KOPT-K1 (cell line): ENCODE data around the gene CDH4.
"Not testable (repeated sequence)": the region's sequence is repeated elsewhere in the genome, so short reads cannot be mapped to it uniquely, and the experiment has no call there.

Source experiments
- H3K27ac ChIP-seq: fragments of 200-600 bp; sonication (generic); 2 replicates; pipeline ENCODE4 v1.5.1; 2016; ENCODE audit warnings: antibody characterized with exemption, mild to moderate bottlenecking, low read depth, low read length; ENCODE audit not compliant: poor library complexity, severe bottlenecking
- H3K36me3 ChIP-seq: fragments of 200-600 bp; sonication (generic); 2 replicates; pipeline ENCODE4 v1.5.1; 2017; ENCODE audit warnings: antibody characterized with exemption, mild to moderate bottlenecking, low read length, moderate library complexity; ENCODE audit not compliant: insufficient read depth
- H3K9me3 ChIP-seq: fragments of 200-600 bp; sonication (generic); 2 replicates; pipeline ENCODE4 v1.5.1; 2017; ENCODE audit warnings: antibody characterized with exemption, low read length, mild to moderate bottlenecking; ENCODE audit not compliant: insufficient read depth, poor library complexity, severe bottlenecking

The CDH4 gene

DNA sequence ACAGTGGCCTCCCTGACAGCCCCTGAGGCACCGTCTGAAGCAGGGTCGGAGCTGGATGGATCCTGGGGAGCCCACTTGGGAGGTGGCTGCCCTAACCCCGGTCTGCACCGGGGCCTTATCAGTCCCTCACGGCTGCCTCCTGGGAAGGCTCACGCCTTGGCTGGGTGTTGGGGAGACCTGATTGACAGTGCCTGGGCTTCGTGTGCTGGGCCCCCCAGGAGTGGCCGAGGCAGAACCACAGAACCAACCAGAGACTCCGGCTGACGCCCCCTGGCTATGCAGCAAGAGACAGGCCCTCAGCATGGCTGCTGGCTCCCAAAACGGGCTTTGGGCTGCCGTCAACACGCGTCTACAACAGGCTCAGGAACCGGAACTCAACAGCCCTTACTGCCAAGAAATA is 594.0 kb downstream of the CDH4 start:
- Histone ChIP-seq H3K36me3 (no peaks in the 10 kb centered on the region), H3K9me3 (no peaks in the 10 kb centered on the region), H3K27ac (no peak overlapping the region)

DNA sequence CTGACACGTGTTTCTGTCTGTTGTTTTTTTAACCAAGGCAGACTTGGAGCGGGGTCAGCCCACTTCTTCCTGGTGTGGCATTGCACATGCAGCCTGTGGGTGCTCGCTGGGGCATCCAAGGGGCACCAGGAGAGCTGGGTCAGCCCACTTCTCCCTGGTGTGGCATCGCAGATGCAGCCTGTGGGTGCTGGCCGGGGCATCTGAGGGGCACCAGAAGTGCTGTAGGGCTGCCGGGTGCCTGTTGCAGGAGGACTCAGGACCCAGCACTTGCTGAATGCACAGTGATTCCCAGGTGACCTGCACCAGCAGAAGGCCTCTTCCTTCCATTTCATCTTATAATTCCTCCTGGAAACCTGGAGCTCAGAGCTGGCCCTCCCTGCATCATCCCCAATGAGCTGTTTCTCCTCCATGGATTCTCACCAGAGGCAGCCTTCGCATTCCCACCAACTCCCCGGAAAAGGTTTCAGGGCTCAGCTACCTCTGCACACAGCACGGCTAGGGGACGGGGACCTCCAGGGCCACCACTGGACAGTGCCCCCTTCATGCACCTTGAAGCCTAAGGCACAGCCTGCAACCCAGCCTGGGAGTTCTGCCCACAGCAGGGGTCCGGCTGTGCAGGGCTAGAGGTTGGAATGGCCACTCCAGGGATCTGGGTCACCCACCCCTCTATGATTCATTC is 594.8 kb downstream of the CDH4 start:
- Histone ChIP-seq H3K9me3 (no peaks in the 10 kb centered on the region), H3K36me3 (no peaks in the 10 kb centered on the region), H3K27ac (no peak overlapping the region)

GRCh38 chr20:61847420-61847748 is 595.3 kb downstream of the CDH4 start:
- Histone ChIP-seq H3K36me3 (no peaks in the 10 kb centered on the region), H3K27ac (no peak overlapping the region), H3K9me3 (no peaks in the 10 kb centered on the region)

GRCh38 chr20:61847986-61848385 is 595.9 kb downstream of the CDH4 start:
- H3K27ac ChIP-seq = no peak overlapping the region

GRCh38 chr20:61848851-61849250 is 596.8 kb downstream of the CDH4 start:
- Histone ChIP-seq H3K27ac (no peak overlapping the region), H3K9me3 (no peaks in the 10 kb centered on the region), H3K36me3 (no peaks in the 10 kb centered on the region)

More at GRCh38 chr20:61847986-61848385, 595.9 kb downstream of the CDH4 start:
- Histone ChIP-seq H3K36me3 (no peaks in the 10 kb centered on the region), H3K9me3 (no peaks in the 10 kb centered on the region)

DNA sequence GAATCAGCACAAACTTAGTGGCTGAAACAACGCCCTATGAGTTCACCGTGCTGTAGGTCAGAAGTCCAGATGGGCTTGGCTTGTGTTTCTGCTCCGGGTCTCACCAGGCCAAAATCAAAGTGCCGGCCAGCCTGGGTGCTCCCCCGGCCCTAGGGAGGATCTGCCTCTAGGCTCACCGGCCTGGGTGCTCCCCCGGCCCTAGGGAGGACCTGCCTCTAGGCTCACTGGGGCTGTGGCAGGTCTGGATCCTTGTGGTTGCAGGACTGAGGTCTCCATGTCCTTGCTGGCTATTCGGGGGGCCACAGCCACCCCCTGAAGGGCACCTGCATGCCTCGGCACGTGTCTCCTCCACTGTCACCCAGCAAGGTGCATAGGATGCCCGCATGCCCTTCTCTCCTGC is 597.3 kb downstream of the CDH4 start:
- no peak overlapping the region for H3K27ac ChIP-seq

DNA sequence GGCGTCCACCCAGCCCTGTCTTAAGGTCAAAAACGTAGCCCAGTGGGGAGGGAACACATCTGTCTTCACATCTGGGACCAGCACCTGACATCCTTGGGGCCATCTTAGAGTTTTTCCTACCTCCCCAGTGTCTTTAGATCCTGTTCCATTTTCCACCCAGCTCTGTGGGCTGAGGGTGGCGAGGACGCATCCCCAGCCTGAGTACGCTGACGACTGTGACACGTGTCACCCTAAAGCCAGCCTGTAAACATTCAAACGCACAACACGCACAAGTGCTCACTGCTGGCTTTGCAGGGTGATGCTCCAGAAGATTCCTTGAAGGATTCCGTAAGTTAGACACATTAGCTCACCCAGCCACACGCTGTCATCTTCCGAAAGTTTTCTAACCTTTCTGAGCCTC is 597.8 kb downstream of the CDH4 start:
- H3K36me3 ChIP-seq = no peaks in the 10 kb centered on the region
- H3K9me3 ChIP-seq = no peaks in the 10 kb centered on the region
- H3K27ac ChIP-seq = no peak overlapping the region

More for the DNA sequence above, 597.3 kb downstream of the CDH4 start:
- Histone ChIP-seq H3K9me3 (no peaks in the 10 kb centered on the region), H3K36me3 (no peaks in the 10 kb centered on the region)

GRCh38 chr20:61850457-61850856 is 598.4 kb downstream of the CDH4 start:
- Histone ChIP-seq H3K36me3 (no peaks in the 10 kb centered on the region), H3K9me3 (no peaks in the 10 kb centered on the region), H3K27ac (no peak overlapping the region)

GRCh38 chr20:61850926-61851900 is 599.2 kb downstream of the CDH4 start:
- Histone ChIP-seq H3K27ac (no peak overlapping the region), H3K36me3 (no peaks in the 10 kb centered on the region)

GRCh38 chr20:61852268-61853072 is 600.4 kb downstream of the CDH4 start:
- no peak overlapping the region for H3K27ac ChIP-seq
- H3K36me3 ChIP-seq = no peaks in the 10 kb centered on the region
- H3K9me3 ChIP-seq = no peaks in the 10 kb centered on the region

More at GRCh38 chr20:61850926-61851900, 599.2 kb downstream of the CDH4 start:
- H3K9me3 ChIP-seq = no peaks in the 10 kb centered on the region

DNA sequence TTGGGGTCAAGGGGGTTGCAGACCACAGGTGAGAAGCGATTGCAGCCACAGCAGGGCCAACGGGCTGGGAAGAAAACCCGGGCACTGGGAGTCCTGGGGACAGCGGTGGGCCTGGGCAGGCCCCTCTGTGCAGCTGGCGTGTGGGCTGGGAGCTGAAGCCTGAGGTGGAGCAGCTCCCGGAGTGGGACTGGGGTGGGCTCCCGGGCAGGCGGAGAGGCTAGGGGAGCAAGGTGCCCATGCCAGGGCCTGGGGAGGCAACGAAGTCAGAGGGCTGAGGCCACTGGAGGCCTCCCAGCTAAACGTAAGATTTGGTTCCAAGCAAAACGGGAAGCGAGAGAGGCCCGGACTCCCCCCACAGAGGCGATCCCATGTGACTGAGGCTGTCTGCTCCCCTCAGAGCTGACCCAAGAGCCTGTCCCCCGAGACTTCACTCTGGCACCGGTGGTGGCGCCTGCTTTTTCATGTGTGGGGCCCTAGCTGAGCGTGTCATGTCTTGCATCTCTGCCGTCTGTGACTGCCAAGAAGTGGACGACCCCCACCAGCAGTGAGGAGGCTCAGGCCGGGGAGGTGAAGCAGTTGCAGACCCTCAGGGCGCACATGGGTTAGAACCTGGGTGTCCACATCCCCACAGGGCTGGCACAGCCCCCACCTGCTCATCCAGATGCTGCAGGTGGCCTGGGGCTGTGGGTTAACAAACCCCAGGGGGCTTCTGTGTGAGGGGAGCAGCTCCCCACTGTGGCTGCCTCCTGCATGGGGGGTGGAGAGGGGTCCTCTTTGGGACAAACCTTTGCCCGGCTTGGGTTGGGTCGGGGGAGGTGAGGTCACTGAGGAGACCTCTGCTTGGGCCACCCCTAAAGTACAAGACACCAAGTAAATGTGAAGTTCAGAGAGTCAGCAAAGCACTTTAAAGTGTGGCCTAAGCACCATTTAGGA is 601.3 kb downstream of the CDH4 start:
- Histone ChIP-seq H3K9me3 (no peaks in the 10 kb centered on the region), H3K36me3 (no peaks in the 10 kb centered on the region), H3K27ac (no peak overlapping the region)

GRCh38 chr20:61854538-61854937 is 602.5 kb downstream of the CDH4 start:
- not testable (repeated sequence) for H3K27ac ChIP-seq, H3K9me3 ChIP-seq, H3K36me3 ChIP-seq

DNA sequence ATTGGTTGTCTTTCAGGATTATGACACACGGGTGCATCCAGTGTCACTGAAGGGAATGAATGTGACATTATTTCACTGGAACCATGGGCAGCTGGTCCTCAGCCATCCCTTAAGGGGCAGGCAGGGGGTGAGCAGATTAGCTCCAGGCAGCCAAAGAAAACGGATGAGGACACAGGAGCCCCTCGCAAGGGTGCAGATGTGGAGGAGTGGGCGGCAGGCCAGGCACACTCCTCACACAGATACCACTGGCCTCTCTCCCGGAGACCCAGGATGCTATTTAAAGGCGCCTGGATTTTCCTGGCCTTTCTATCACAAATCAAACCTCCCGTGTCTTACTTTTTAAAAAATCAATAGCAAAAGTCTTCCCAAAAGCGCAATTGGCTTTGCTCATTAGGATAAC is 603.2 kb downstream of the CDH4 start:
- H3K36me3 ChIP-seq = no peaks in the 10 kb centered on the region
- H3K9me3 ChIP-seq = no peaks in the 10 kb centered on the region
- H3K27ac ChIP-seq = no peak overlapping the region
